ENCODE measurements around the gene GCN1. TPM values are rescaled to one million over a fixed set of nuclear protein-coding genes. Genes with fewer than 3 reads are reported as not detected.

Gene GCN1
- polyA plus RNA-seq, 1 donor (not counting 4 experiments of a cell fraction or from before 2014, with no cell fraction given) = 34.1 TPM

DNA sequence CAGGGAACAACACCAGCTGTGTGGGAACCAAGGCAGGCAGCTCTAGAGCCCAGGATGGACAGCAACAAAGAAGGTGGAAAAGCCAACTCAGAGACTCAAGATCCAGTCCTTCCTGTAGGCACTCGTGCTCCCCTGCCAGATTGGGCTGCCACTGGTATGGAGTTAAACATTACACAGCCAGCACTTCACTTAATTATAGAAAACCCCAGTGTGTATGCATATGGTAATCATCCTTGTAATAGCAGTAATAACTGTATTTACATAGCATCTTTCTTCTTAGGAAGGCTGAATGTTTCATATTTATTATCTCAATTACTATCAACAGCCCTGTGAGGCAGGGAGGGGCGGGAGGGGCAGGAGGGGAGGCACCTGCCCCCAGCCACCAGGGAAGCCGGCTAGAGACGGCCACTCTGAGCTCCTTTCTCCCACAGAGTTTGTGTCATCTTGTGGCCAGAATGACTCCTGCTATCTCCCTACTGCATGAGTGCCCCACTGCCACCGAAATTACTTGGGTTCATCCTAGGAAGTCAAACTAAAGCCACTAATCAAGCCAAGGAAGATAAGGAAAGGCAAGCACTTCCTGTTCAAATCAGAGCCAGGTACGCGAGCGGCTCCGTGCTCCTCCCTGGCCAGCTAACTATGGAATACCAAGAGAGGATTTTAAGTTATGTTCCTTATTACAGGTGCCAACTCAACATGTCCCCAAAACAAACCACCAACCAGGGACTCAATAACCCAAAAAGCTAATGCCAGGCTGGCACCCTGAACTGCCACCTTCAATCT lies 62.3 kb downstream of the GCN1 start:
- FAIRE-seq (no peak), DNase-seq (ENCODE audit: low read depth, low spot score) (no peak)
- no peaks in the 10 kb centered on the region for H4K20me1 ChIP-seq (ENCODE audit: control insufficient read depth, extremely low read depth, insufficient read depth, low read length)
- no peaks in the 10 kb centered on the region for H3K9me3 ChIP-seq (ENCODE audit: control insufficient read depth, low read depth, low read length)
- no peaks in the 10 kb centered on the region for H3K9me1 ChIP-seq (ENCODE audit: control insufficient read depth, extremely low read depth, insufficient read depth, low read length)
- no peak overlapping the region for H3K4me2 ChIP-seq (ENCODE audit: control insufficient read depth, extremely low read depth, insufficient read depth, low read depth, low read length)
- no peak for TF ChIP-seq EZH2 (IDR thresholded peaks at IDR 0.05; ENCODE audit: low read length)
- TF ChIP-seq, protein P1, sequence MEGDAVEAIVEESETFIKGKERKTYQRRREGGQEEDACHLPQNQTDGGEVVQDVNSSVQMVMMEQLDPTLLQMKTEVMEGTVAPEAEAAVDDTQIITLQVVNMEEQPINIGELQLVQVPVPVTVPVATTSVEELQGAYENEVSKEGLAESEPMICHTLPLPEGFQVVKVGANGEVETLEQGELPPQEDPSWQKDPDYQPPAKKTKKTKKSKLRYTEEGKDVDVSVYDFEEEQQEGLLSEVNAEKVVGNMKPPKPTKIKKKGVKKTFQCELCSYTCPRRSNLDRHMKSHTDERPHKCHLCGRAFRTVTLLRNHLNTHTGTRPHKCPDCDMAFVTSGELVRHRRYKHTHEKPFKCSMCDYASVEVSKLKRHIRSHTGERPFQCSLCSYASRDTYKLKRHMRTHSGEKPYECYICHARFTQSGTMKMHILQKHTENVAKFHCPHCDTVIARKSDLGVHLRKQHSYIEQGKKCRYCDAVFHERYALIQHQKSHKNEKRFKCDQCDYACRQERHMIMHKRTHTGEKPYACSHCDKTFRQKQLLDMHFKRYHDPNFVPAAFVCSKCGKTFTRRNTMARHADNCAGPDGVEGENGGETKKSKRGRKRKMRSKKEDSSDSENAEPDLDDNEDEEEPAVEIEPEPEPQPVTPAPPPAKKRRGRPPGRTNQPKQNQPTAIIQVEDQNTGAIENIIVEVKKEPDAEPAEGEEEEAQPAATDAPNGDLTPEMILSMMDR (optimal IDR thresholded peaks at IDR 0.05 in 1 of 3, IDR thresholded peaks at IDR 0.05 in 1 of 3, conservative IDR thresholded peaks at IDR 0.05 in 1 of 3; ENCODE audit: extremely low read depth in 1 of 3, insufficient read depth in 2 of 3, low read length in 3 of 3) = no peak
- no peaks in the 10 kb centered on the region for H3K27me3 ChIP-seq (ENCODE audit: control insufficient read depth, extremely low read depth, insufficient read depth, low read length)
- dilution Hi-C loops (cut with MboI; ENCODE audit: extremely low pct_ligation_motif_present, low sequenced_read_pairs) = no loop called here
- H3K4me3 ChIP-seq (ENCODE audit: control insufficient read depth in 2 of 3, extremely low read depth in 1 of 3, insufficient read depth in 2 of 3, low read depth in 1 of 3, low read length in 3 of 3) = no peak overlapping the region
- no peak overlapping the region for H3K27ac ChIP-seq (ENCODE audit: control insufficient read depth, insufficient read depth, low read length)
- H3K79me2 ChIP-seq (ENCODE audit: control insufficient read depth, insufficient read depth, low read length) = no peaks in the 10 kb centered on the region
- H3K36me3 ChIP-seq (ENCODE audit: control insufficient read depth in 2 of 2, extremely low read depth in 1 of 2, insufficient read depth in 2 of 2, low read length in 2 of 2) = peaks cover 66% of the 10 kb centered on the region in 2 experiments
- no peaks in the 10 kb centered on the region for H3K4me1 ChIP-seq (ENCODE audit: control insufficient read depth, extremely low read depth, insufficient read depth, low read length)
- no peak overlapping the region for H3K9ac ChIP-seq (ENCODE audit: control insufficient read depth, extremely low read depth, insufficient read depth, low read length)
- no peak overlapping the region for H2AFZ ChIP-seq (ENCODE audit: control insufficient read depth, low read length)

DNA sequence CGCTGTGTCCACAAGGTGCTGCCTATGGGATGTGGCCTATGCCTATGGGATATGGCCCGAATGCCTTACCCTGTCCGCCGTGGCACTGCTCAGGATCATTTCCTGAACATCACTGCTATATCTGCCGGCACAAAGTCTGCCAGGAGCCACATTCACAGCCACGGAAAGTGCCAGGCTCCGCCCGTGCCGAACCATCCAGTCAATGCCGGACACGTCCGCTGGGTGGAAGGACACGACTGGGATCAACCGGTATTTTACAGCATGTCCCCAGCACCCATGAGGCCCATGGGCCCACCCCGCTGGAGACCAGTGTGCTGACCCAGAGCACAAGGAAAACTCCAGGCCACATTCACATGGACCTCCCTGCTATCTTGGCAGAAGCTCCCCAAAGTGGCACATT lies 63.4 kb downstream of the GCN1 start:
- no peak for FAIRE-seq
- H3K4me3 ChIP-seq (ENCODE audit: control insufficient read depth in 2 of 3, extremely low read depth in 1 of 3, insufficient read depth in 2 of 3, low read depth in 1 of 3, low read length in 3 of 3) = no peak overlapping the region
- no peaks in the 10 kb centered on the region for H3K4me1 ChIP-seq (ENCODE audit: control insufficient read depth, extremely low read depth, insufficient read depth, low read length)
- no peak overlapping the region for H3K4me2 ChIP-seq (ENCODE audit: control insufficient read depth, extremely low read depth, insufficient read depth, low read depth, low read length)
- H3K9me1 ChIP-seq (ENCODE audit: control insufficient read depth, extremely low read depth, insufficient read depth, low read length) = no peaks in the 10 kb centered on the region
- no peaks in the 10 kb centered on the region for H4K20me1 ChIP-seq (ENCODE audit: control insufficient read depth, extremely low read depth, insufficient read depth, low read length)
- TF ChIP-seq, protein P1 (optimal IDR thresholded peaks at IDR 0.05 in 1 of 3, IDR thresholded peaks at IDR 0.05 in 1 of 3, conservative IDR thresholded peaks at IDR 0.05 in 1 of 3; ENCODE audit: extremely low read depth in 1 of 3, insufficient read depth in 2 of 3, low read length in 3 of 3) = no peak
- TF ChIP-seq EZH2 (IDR thresholded peaks at IDR 0.05; ENCODE audit: low read length) = no peak
- H3K9ac ChIP-seq (ENCODE audit: control insufficient read depth, extremely low read depth, insufficient read depth, low read length) = no peak overlapping the region
- peaks cover 57 to 61% of the 10 kb centered on the region in 2 experiments for H3K36me3 ChIP-seq (ENCODE audit: control insufficient read depth in 2 of 2, extremely low read depth in 1 of 2, insufficient read depth in 2 of 2, low read length in 2 of 2)
- H3K27me3 ChIP-seq (ENCODE audit: control insufficient read depth, extremely low read depth, insufficient read depth, low read length) = no peaks in the 10 kb centered on the region
- no peak for DNase-seq (ENCODE audit: low read depth, low spot score)
- H3K9me3 ChIP-seq (ENCODE audit: control insufficient read depth, low read depth, low read length) = no peaks in the 10 kb centered on the region
- dilution Hi-C loops (cut with MboI; ENCODE audit: extremely low pct_ligation_motif_present, low sequenced_read_pairs) = no loop called here
- H3K79me2 ChIP-seq (ENCODE audit: control insufficient read depth, insufficient read depth, low read length) = no peaks in the 10 kb centered on the region
- no peak overlapping the region for H3K27ac ChIP-seq (ENCODE audit: control insufficient read depth, insufficient read depth, low read length)
- H2AFZ ChIP-seq (ENCODE audit: control insufficient read depth, low read length) = no peak overlapping the region
